Ishikawa (cell line): ENCODE data around the gene USP47.

Experiments used
- CEBPB ChIP-seq: IDR thresholded peaks from 2 replicates; pipeline ENCODE4 v1.6.1; 2012
- CREB1 ChIP-seq: IDR thresholded peaks from 2 replicates; pipeline ENCODE4 v1.6.1; 2012; ENCODE audit warnings: low read depth
- EGR1 ChIP-seq: IDR thresholded peaks from 2 replicates; pipeline ENCODE4 v1.6.1; 2012
- EP300 ChIP-seq: IDR thresholded peaks from 2 replicates; pipeline ENCODE4 v1.6.1; 2012; ENCODE audit warnings: borderline replicate concordance
- FOXM1 ChIP-seq: IDR thresholded peaks from 2 replicates; pipeline ENCODE4 v1.6.1; 2012; ENCODE audit warnings: low read depth, borderline replicate concordance
- NFIC ChIP-seq: IDR thresholded peaks from 2 replicates; pipeline ENCODE4 v1.6.1; 2012
- RAD21 ChIP-seq: IDR thresholded peaks from 2 replicates; pipeline ENCODE4 v1.6.1; 2012; ENCODE audit warnings: low read depth
- TAF1 ChIP-seq: IDR thresholded peaks from 2 replicates; pipeline ENCODE4 v1.6.1; 2012; ENCODE audit warnings: low read depth, mild to moderate bottlenecking
- TCF12 ChIP-seq: IDR thresholded peaks from 2 replicates; pipeline ENCODE4 v1.6.1; 2012; ENCODE audit warnings: low read depth
- TEAD4 ChIP-seq: IDR thresholded peaks from 2 replicates; pipeline ENCODE4 v1.6.1; 2012
- YY1 ChIP-seq: IDR thresholded peaks from 2 replicates; pipeline ENCODE4 v1.6.1; 2012; ENCODE audit warnings: low read depth
- ZBTB7A ChIP-seq: IDR thresholded peaks from 2 replicates; pipeline ENCODE4 v1.6.1; 2012; ENCODE audit warnings: low read depth
- TF ChIP-seq, protein P1 (sequence below): IDR thresholded peaks from 2 replicates; pipeline ENCODE4 v1.6.1; 2012
- TF ChIP-seq, protein P2 (sequence below): IDR thresholded peaks from 2 replicates; pipeline ENCODE4 v1.6.1; 2012
- TF ChIP-seq, protein P3 (sequence below): IDR thresholded peaks from 2 replicates; pipeline ENCODE4 v1.6.1; 2012; ENCODE audit warnings: low read depth, mild to moderate bottlenecking

Gene USP47

DNA sequence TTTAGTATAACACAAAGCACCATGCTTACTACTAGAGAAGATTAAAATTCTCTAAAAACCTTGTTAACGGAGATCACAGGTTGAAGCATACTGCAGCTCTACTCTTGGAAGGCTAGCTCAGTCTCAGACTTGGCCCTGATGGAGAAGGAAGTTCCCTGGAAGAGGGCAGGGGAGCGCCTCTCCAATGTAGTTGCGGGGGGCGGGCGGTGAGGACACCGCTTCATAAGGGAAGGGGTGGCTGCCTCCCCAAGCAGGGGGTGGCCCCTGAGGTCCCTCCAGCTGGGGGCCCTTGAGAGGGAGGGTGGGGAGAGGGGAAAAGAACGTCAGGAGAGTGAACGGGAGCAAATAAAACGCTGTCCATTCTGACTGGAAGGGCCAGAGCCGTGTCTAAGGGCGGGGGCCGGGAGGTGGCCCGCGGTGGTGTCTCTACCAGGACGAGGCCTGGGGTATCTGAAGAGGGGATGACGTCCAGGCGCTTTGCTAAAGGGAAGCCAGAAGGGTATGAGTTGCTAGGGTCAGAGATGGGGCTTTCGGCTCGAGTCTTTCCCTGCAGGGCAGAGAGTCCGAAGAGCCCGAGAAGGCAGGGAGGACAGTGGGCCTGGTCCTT is 553 bp upstream of the USP47 start:
- TF ChIP-seq YY1, result no peak

DNA sequence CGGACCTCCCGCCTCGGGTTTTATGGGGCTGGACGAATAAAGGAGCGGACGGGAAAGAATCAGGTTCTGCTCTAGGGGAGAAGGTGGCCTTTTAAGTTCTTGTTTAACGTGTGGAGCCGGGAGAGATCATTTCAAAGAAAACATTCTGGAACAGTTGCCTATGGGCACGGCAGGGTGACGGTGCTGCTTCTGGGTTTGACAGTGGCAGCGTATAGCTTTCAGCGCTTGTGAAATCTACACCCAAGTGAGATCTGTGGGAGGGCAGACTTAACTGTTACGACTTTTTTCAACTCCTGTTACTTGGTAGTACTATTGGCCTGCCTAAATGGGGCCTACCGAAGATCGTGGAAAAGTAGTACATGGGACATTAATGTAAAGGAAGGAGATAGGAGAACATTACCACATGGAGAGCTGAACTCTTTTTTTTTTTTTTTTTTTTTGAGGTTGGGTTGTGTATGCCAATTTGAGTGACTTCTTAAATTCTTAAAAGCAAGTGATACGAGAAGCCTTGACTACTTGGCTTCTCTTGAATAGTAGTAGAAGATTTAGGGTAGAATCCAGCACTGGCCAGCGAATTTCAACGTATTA is 743 bp downstream of the USP47 start:
- TF ChIP-seq CEBPB, result peak; percentile 55; the same call in 1 of the 2 replicates
- TF ChIP-seq, protein P1, sequence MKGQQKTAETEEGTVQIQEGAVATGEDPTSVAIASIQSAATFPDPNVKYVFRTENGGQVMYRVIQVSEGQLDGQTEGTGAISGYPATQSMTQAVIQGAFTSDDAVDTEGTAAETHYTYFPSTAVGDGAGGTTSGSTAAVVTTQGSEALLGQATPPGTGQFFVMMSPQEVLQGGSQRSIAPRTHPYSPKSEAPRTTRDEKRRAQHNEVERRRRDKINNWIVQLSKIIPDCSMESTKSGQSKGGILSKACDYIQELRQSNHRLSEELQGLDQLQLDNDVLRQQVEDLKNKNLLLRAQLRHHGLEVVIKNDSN, result no peak
- TF ChIP-seq FOXM1, result no peak
- TF ChIP-seq ZBTB7A, result peak; percentile 4; the same call in 1 of the 2 replicates
- no peak for TF ChIP-seq NFIC
- TF ChIP-seq RAD21, result no peak

DNA sequence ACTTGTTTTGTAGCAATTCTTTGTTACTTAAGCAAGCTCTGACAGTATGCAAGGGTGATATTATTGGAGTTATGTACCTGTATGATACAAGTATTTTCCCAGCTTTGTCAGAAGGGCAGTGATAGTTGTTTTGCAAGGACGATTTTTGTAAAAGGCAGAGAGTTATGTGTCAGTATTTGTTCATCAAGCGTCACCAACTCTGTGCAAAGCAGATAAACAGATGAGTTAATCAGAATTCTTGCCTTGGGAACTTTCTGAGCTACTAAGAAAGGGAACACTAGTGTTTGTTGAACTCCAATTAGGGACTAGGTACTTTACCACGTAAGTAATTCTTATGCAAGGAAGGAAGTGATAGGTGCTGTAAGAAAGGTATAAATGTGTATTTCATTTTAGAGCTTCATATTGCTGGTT is 1.4 kb downstream of the USP47 start:
- TF ChIP-seq, protein P1, result no peak
- TF ChIP-seq FOXM1, result no peak

DNA sequence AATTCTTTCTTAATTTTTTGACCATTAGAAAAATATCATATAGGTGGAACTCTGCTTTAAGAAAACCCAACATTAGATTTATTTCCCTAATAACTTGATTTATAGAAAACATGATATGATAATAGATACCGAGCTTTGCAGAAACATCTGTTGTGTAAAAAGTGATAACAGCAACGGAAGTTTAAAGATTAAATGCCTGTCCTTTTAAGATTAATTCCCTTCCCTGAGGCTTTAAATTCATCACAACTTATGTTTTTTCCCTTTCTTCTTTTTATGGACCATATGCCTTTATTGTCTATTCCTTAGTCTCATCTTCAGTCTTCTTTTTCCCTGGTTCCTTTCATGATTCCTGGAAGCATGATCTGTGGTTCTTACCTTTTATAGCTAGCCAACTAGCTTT is 1.9 kb downstream of the USP47 start:
- TF ChIP-seq, protein P2, sequence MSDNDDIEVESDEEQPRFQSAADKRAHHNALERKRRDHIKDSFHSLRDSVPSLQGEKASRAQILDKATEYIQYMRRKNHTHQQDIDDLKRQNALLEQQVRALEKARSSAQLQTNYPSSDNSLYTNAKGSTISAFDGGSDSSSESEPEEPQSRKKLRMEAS, result no peak
- no peak for TF ChIP-seq ZBTB7A
- no peak for TF ChIP-seq EGR1
- no peak for TF ChIP-seq CEBPB
- TF ChIP-seq CREB1, result no peak
- no peak for TF ChIP-seq TEAD4
- no peak for TF ChIP-seq RAD21
- TF ChIP-seq TCF12, result no peak
- TF ChIP-seq, protein P1, result no peak
- no peak for TF ChIP-seq EP300
- no peak for TF ChIP-seq FOXM1
- TF ChIP-seq YY1, result no peak
- TF ChIP-seq, protein P3, sequence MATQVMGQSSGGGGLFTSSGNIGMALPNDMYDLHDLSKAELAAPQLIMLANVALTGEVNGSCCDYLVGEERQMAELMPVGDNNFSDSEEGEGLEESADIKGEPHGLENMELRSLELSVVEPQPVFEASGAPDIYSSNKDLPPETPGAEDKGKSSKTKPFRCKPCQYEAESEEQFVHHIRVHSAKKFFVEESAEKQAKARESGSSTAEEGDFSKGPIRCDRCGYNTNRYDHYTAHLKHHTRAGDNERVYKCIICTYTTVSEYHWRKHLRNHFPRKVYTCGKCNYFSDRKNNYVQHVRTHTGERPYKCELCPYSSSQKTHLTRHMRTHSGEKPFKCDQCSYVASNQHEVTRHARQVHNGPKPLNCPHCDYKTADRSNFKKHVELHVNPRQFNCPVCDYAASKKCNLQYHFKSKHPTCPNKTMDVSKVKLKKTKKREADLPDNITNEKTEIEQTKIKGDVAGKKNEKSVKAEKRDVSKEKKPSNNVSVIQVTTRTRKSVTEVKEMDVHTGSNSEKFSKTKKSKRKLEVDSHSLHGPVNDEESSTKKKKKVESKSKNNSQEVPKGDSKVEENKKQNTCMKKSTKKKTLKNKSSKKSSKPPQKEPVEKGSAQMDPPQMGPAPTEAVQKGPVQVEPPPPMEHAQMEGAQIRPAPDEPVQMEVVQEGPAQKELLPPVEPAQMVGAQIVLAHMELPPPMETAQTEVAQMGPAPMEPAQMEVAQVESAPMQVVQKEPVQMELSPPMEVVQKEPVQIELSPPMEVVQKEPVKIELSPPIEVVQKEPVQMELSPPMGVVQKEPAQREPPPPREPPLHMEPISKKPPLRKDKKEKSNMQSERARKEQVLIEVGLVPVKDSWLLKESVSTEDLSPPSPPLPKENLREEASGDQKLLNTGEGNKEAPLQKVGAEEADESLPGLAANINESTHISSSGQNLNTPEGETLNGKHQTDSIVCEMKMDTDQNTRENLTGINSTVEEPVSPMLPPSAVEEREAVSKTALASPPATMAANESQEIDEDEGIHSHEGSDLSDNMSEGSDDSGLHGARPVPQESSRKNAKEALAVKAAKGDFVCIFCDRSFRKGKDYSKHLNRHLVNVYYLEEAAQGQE, result no peak
- TF ChIP-seq TAF1, result no peak
- no peak for TF ChIP-seq NFIC

DNA sequence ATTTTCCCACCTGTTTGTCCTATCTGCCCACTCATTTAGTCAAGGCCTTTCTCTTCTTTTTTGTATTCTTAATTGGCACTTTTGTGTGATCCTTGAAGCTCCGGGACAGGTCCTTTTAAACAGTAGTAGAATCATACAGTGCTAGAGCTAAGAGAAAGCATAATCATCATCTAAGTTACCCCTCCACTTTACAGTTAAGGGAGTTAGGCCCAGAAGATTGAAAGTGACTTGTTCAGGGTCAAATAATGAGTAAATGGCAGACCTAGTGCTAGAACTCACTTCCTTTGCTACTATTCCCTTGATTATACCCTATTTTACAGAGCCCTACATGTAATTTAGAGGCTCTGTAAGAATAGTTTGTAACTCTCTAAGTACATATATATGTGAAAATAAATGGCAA is 2.5 kb downstream of the USP47 start:
- TF ChIP-seq, protein P1, result no peak
- no peak for TF ChIP-seq NFIC
- no peak for TF ChIP-seq EP300
- TF ChIP-seq CEBPB, result no peak
- no peak for TF ChIP-seq TAF1
- TF ChIP-seq, protein P3, result no peak
- TF ChIP-seq EGR1, result no peak
- TF ChIP-seq YY1, result no peak
- no peak for TF ChIP-seq TEAD4
- TF ChIP-seq TCF12, result no peak
- no peak for TF ChIP-seq ZBTB7A
- no peak for TF ChIP-seq CREB1

DNA sequence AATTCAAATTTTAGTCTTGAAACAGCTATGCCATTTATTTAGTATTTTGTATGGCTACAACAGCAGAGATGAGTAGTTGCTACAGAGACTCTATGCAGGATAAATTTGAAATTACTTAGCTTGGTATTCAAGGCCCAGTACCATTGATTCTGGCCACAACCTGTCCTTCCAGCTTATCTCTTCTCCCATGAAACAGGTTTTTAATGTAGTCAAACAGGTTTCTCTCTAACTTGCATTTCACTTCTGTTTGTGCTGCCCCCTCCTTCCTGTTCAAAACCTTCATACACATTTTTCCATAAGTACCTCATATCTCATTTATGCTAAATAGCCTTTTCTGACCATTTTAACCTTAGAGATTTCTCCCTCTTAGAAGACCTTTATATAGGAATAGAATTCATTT is 3.3 kb downstream of the USP47 start:
- no peak for TF ChIP-seq FOXM1
- TF ChIP-seq TEAD4, result peak; percentile 52
- TF ChIP-seq RAD21, result no peak
